ENCODE measurements around the gene B4GALT6. TPM values are rescaled to one million over a fixed set of nuclear protein-coding genes. Genes with fewer than 3 reads are reported as not detected.

Gene B4GALT6
- total and polyA plus RNA-seq, 2 of the 4 experiments (the other 2 are of a cell fraction), result 1.1 to 3.9 TPM

DNA sequence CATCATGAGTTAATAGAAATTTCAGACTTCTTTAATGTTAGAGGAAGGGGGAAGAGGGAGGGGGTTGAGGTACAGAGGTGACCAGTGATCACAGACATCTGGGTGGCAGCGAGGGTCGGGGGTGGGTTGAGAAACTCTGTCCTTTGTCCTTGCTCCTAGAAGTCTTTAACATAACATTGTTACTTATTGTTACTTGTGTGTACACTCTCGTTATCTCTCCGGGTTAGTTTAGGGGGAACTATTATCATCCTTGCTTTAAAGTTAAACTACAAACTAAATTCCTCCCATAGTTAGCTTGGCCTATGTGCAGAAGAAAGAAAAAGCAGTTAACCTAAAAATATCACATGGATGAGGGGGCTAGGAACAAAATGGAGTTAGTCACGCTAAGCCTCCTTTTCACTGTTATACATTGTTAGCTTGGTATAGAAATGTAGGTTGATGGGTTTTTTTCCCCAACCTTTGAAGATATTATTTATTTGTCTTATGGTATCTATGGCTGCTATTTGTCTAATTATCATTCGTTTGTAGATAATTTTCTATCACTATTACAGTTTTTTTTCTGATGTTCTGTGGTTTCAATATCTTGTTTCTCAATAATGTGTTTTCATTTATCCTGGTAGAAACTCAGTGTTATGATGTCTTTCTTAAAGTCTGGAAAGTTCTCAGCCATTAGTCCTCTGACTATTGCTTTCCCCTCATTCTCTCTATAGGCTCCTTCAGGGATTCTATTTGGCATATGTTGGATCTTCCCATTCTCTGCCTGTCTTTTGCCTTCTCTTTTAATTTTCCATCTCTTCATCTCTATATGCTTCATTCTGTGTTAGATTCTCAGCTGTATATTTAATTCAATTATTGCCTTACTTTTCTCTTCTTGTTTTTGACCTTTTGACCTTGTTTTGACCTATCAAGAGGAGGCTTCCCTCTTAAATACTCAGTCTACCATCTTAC is 13.2 kb upstream of the B4GALT6 start:
- Histone ChIP-seq H3K14ac (replicated peaks; ENCODE audit: low read depth, low read length) (no peak overlapping the region), H3K9me3 (ENCODE audit: control insufficient read depth, insufficient read depth, low read length) (no peaks in the 10 kb centered on the region), H3K4ac (ENCODE audit: low read depth, low read length) (no peak overlapping the region), H3K18ac (ENCODE audit: low read depth, low read length) (no peak overlapping the region), H4K5ac (ENCODE audit: low read depth, low read length) (no peak overlapping the region), H2BK5ac (ENCODE audit: low read depth, low read length, poor library complexity, severe bottlenecking) (no peak overlapping the region), H3K4me3 (ENCODE audit: insufficient read depth, low read depth, low read length) (no peak overlapping the region), H4K91ac (ENCODE audit: insufficient read depth, low read depth, low read length) (no peak overlapping the region), H4K20me1 (ENCODE audit: insufficient read depth, low read length) (no peaks in the 10 kb centered on the region), H3K4me2 (ENCODE audit: low read depth, low read length) (no peak overlapping the region), H2BK20ac (ENCODE audit: low read depth, low read length) (no peak overlapping the region), H2AK9ac (replicated peaks; ENCODE audit: low read depth, low read length, poor library complexity) (no peak overlapping the region), H2BK120ac (ENCODE audit: low read depth, low read length) (no peak overlapping the region), H3K23ac (ENCODE audit: low read depth, low read length) (no peak overlapping the region), H2BK15ac (ENCODE audit: low read depth, low read length) (no peak overlapping the region), H3K27ac (ENCODE audit: insufficient read depth, low read length) (no peak overlapping the region), H3K79me1 (ENCODE audit: low read depth in 1 of 2, low read length in 2 of 2) (no peaks in the 10 kb centered on the region), H2AK5ac (ENCODE audit: low read depth, low read length) (no peak overlapping the region), H2AFZ (replicated peaks; ENCODE audit: low read length, poor library complexity) (no peak overlapping the region), H3K36me3 (ENCODE audit: control insufficient read depth, insufficient read depth, low read length) (no peaks in the 10 kb centered on the region), H4K8ac (ENCODE audit: low read depth in 2 of 2, low read length in 2 of 2) (no peak overlapping the region), H3K56ac (ENCODE audit: extremely low read depth, insufficient read depth, low read length) (no peak overlapping the region), H3K9ac (ENCODE audit: low read depth, low read length) (no peak overlapping the region), H3K4me1 (ENCODE audit: control insufficient read depth, insufficient read depth, low read length) (no peaks in the 10 kb centered on the region), H3K27me3 (ENCODE audit: control insufficient read depth, insufficient read depth, low read length) (no peaks in the 10 kb centered on the region), H3K9me1 (ENCODE audit: insufficient read depth, low read length) (no peaks in the 10 kb centered on the region)
- BruUV-seq (replicated peaks), result no TSS peak
- ChIA-PET CTCF (no interaction called here), POLR2A (ENCODE audit: unreplicated experiment) (interaction anchor here (0.6 kb wide), 1 partner anchor 9 kb away, joined by 11 read pairs; no protein-coding TSS in a partner anchor)
- intact Hi-C loops (cut with micrococcal nuclease) (no loop called here), in situ Hi-C loops (cut with MboI; ENCODE audit: low sequenced_read_pairs) (no loop called here), dilution Hi-C loops (cut with HindIII; ENCODE audit: low sequenced_read_pairs, unreplicated experiment) (no loop called here)
- no CpG with 5 or more reads among the region's 6 CpGs for WGBS, 2 experiments (ENCODE audit: extremely low coverage in 2 of 2, insufficient read length in 1 of 2)
- ATAC-seq (ENCODE audit: low read depth) (no peak), DNase-seq (no peak)
- TF ChIP-seq MAZ (IDR thresholded peaks at IDR 0.05; ENCODE audit: borderline replicate concordance, low read depth, low read length), result no peak
- TF ChIP-seq RCOR1 (IDR thresholded peaks at IDR 0.05; ENCODE audit: insufficient replicate concordance, low read length), result no peak
- TF ChIP-seq, protein P1, sequence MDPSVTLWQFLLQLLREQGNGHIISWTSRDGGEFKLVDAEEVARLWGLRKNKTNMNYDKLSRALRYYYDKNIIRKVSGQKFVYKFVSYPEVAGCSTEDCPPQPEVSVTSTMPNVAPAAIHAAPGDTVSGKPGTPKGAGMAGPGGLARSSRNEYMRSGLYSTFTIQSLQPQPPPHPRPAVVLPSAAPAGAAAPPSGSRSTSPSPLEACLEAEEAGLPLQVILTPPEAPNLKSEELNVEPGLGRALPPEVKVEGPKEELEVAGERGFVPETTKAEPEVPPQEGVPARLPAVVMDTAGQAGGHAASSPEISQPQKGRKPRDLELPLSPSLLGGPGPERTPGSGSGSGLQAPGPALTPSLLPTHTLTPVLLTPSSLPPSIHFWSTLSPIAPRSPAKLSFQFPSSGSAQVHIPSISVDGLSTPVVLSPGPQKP (IDR thresholded peaks at IDR 0.05; ENCODE audit: borderline replicate concordance, low read depth, low read length), result no peak
- TF ChIP-seq MAFK (IDR thresholded peaks at IDR 0.05; ENCODE audit: low read depth, low read length), result no peak
- no peak for TF ChIP-seq CEBPB (IDR thresholded peaks at IDR 0.05; ENCODE audit: low read depth, low read length)
